GM12878 (cell line): ENCODE results near the gene CELSR1. TPM values are rescaled to one million over a fixed set of nuclear protein-coding genes. Genes with fewer than 3 reads are reported as not detected.

Experiments used
- ATAC-seq: fragments of 200-7000 bp; cut with Tn5 transposase; 3 replicates; pipeline ENCODE4 v1.9.1; 2020; ENCODE audit warnings: mild to moderate bottlenecking, moderate library complexity
- BruUV-seq: library from RNA; stranded (reverse); fragments of 400-500 nt; replicated peaks from 2 replicates; lab custom pipeline; 2021; lab: Mats Ljungman, UMichigan
- CTCF ChIA-PET: fragments of 300-600 bp; sonication (Branson Sonifier 250); formaldehyde crosslinking; extraction: SDS; loops from one replicate; lab custom pipeline; 2021; ENCODE audit warnings: inconsistent platforms; lab: Yijun Ruan, JAX
- POLR2A ChIA-PET: fragments of 350-600 bp; formaldehyde crosslinking; extraction: SDS; loops from one replicate; lab custom pipeline; 2021; ENCODE audit warnings: inconsistent platforms; lab: Charles Lee
- RAD21 ChIA-PET: fragments of 300-600 bp; sonication (Branson Sonifier 250); formaldehyde crosslinking; loops from one replicate; lab custom pipeline; 2023; ENCODE audit warnings: antibody characterized with exemption; ENCODE audit not compliant: unreplicated experiment; lab: Charles Lee
- SMC1A ChIA-PET: fragments of 300-600 bp; sonication (Branson Sonifier 250); formaldehyde crosslinking; loops from one replicate; lab custom pipeline; 2023; ENCODE audit not compliant: unreplicated experiment, uncharacterized antibody; lab: Charles Lee
- DNase-seq: peaks from one replicate; pipeline ENCODE4 v3.0.0-alpha.2; 2011; ENCODE audit warnings: low read depth, low spot score
- FAIRE-seq: peaks from 3 replicates; lab custom pipeline; 2011; peaks lifted over from hg19 to GRCh38; lab: Jason Lieb, UNC
- H2AFZ ChIP-seq: 2 replicates; pipeline ENCODE4 v1.6.0; 2011; ENCODE audit warnings: low read depth, low read length, control low read depth; ENCODE audit not compliant: control insufficient read depth
- H3K27ac ChIP-seq: 2 replicates; pipeline ENCODE4 v1.5.1; 2011; ENCODE audit warnings: control low read depth; ENCODE audit not compliant: control insufficient read depth, insufficient read depth
- H3K27me3 ChIP-seq, 2 experiments: replicated peaks in 1 of 2; 2 replicates each; pipeline versions ENCODE4 v1.6.0 to v1.6.1; 2011; ENCODE audit warnings: low read length in 1 of 2; ENCODE audit not compliant: control insufficient read depth in 2 of 2, insufficient read depth in 2 of 2
- H3K36me3 ChIP-seq, 2 experiments: 2 replicates each; pipeline ENCODE4 v1.5.1; 2011; ENCODE audit warnings: low read length in 1 of 2; ENCODE audit not compliant: control insufficient read depth in 2 of 2, insufficient read depth in 2 of 2
- H3K4me1 ChIP-seq: 2 replicates; pipeline ENCODE4 v1.6.1; 2011; ENCODE audit warnings: mild to moderate bottlenecking, low read length, moderate library complexity, mixed read lengths; ENCODE audit not compliant: control insufficient read depth, insufficient read depth
- H3K4me2 ChIP-seq: 2 replicates; pipeline ENCODE4 v1.6.0; 2011; ENCODE audit warnings: control low read depth; ENCODE audit not compliant: control insufficient read depth, insufficient read depth
- H3K4me3 ChIP-seq: fragments of 200-600 bp; sonication (generic); 2 replicates; pipeline ENCODE4 v1.5.1; 2016
- H3K79me2 ChIP-seq: 2 replicates; pipeline ENCODE4 v1.6.0; 2011; ENCODE audit warnings: low read length; ENCODE audit not compliant: control insufficient read depth, insufficient read depth
- H3K9ac ChIP-seq: 2 replicates; pipeline ENCODE4 v1.8.0; 2011; ENCODE audit warnings: low read length, control low read depth, mixed read lengths; ENCODE audit not compliant: control insufficient read depth, insufficient read depth
- H3K9me3 ChIP-seq: replicated peaks from 3 replicates; pipeline ENCODE4 v1.5.1; 2011; ENCODE audit warnings: mild to moderate bottlenecking, low read length; ENCODE audit not compliant: control insufficient read depth, insufficient read depth
- H4K20me1 ChIP-seq: 2 replicates; pipeline ENCODE4 v1.6.0; 2011; ENCODE audit not compliant: control insufficient read depth, insufficient read depth
- ATF2 ChIP-seq: IDR thresholded peaks from 2 replicates; pipeline ENCODE4 v1.6.1; 2012; ENCODE audit warnings: low read length, inconsistent platforms
- CHD1 ChIP-seq: IDR thresholded peaks from 2 replicates; pipeline ENCODE4 v1.6.1; 2012; ENCODE audit warnings: low read depth, low read length, improper control_type of control experiment
- EED ChIP-seq: sonication (generic); IDR thresholded peaks from 2 replicates; pipeline ENCODE4 v1.6.1; 2016; ENCODE audit warnings: antibody characterized with exemption, low read depth
- GABPA ChIP-seq: IDR thresholded peaks from 2 replicates; pipeline ENCODE4 v1.6.1; 2014; ENCODE audit warnings: antibody characterized with exemption, low read depth, mild to moderate bottlenecking, inconsistent platforms
- IRF3 ChIP-seq: fragments of 450-650 bp; IDR thresholded peaks from 2 replicates; pipeline ENCODE4 v1.6.1; 2014; ENCODE audit warnings: mild to moderate bottlenecking
- MYC ChIP-seq: IDR thresholded peaks from 2 replicates; pipeline ENCODE4 v1.6.1; 2011; ENCODE audit warnings: mild to moderate bottlenecking, low read length, moderate library complexity, inconsistent platforms; ENCODE audit not compliant: insufficient read depth, insufficient replicate concordance, insufficient read length, severe bottlenecking
- NFYA ChIP-seq: IDR thresholded peaks from 2 replicates; pipeline ENCODE4 v1.6.1; 2011; ENCODE audit warnings: low read depth, mild to moderate bottlenecking, low read length, improper control_type of control experiment, borderline replicate concordance
- PAX8 ChIP-seq: fragments of 450-650 bp; IDR thresholded peaks from 2 replicates; pipeline ENCODE4 v1.6.1; 2017; ENCODE audit warnings: mild to moderate bottlenecking, moderate library complexity
- PBX3 ChIP-seq: IDR thresholded peaks from 2 replicates; pipeline ENCODE4 v1.6.1; 2011; ENCODE audit warnings: mild to moderate bottlenecking, low read depth, low read length, moderate library complexity; ENCODE audit not compliant: insufficient replicate concordance
- RFX5 ChIP-seq: IDR thresholded peaks from 2 replicates; pipeline ENCODE4 v1.6.1; 2011; ENCODE audit warnings: low read depth, low read length, improper control_type of control experiment
- SMARCA5 ChIP-seq: fragments of 450-650 bp; IDR thresholded peaks from 2 replicates; pipeline ENCODE4 v1.6.1; 2017; ENCODE audit warnings: mild to moderate bottlenecking
- SMC3 ChIP-seq: IDR thresholded peaks from 2 replicates; pipeline ENCODE4 v1.6.1; 2011; ENCODE audit warnings: low read length, improper control_type of control experiment, borderline replicate concordance
- SUPT20H ChIP-seq: IDR thresholded peaks from 2 replicates; pipeline ENCODE4 v1.6.1; 2011; ENCODE audit warnings: low read depth, mild to moderate bottlenecking, low read length, moderate library complexity, borderline replicate concordance; ENCODE audit not compliant: control insufficient read depth
- TCF12 ChIP-seq: IDR thresholded peaks from 2 replicates; pipeline ENCODE4 v1.6.1; 2011; ENCODE audit warnings: low read depth, mild to moderate bottlenecking, low read length
- YY1 ChIP-seq: IDR thresholded peaks from 2 replicates; pipeline ENCODE4 v1.6.1; 2011; ENCODE audit warnings: low read depth, mild to moderate bottlenecking, low read length
- ZBTB11 ChIP-seq: fragments of 450-650 bp; formaldehyde crosslinking; IDR thresholded peaks from 2 replicates; pipeline ENCODE4 v1.5.0; 2022; ENCODE audit warnings: mild to moderate bottlenecking, missing genetic modification characterization
- ZNF207 ChIP-seq: fragments of 450-650 bp; IDR thresholded peaks from 2 replicates; pipeline ENCODE4 v1.6.1; 2014; ENCODE audit warnings: antibody characterized with exemption, mild to moderate bottlenecking, borderline replicate concordance
- ZSCAN29 ChIP-seq: fragments of 450-650 bp; IDR thresholded peaks from 2 replicates; pipeline ENCODE4 v1.6.1; 2017; ENCODE audit warnings: mild to moderate bottlenecking, moderate library complexity
- WGBS: methylation state at CpG from one replicate; pipeline ENCODE4 v1.1.6; 2016; ENCODE audit warnings: low lambda C conversion rate; ENCODE audit not compliant: insufficient replicate concordance, insufficient coverage; ENCODE audit errors: missing lambda C conversion rate; 5-methylcytosine and 5-hydroxymethylcytosine counted together
- in situ Hi-C: fragments of 300-500 bp; cut with MboI; formaldehyde crosslinking; loops from 9 replicates; pipeline ENCODE4 v1.14.3; 2018; ENCODE audit warnings: mixed read lengths
- intact Hi-C: fragments of 100-400 bp; cut with micrococcal nuclease; formaldehyde crosslinking; loops from one replicate; pipeline ENCODE4 v1.14.2; 2022; ENCODE audit not compliant: unreplicated experiment
- polyA plus RNA-seq, 11 experiments: library from polyadenylated mRNA; depleted of rRNA in 4 of 11; unstranded in 6 of 11; stranded (reverse) in 5 of 11; fragments of >200 nt; fragmentation: Nextera tagmentation in 4 of 11; fragmentation: Illumina TruSeq in 1 of 11; extraction: Ambion mirVana in 4 of 11; extraction: Trizol in 1 of 11; gene quantifications; 1 replicate in 1 of 11; 2 replicates in 10 of 11; pipeline versions ENCODE4 v1.2.1 to v1.2.3, GENCODE V29; 2011 to 2016; ENCODE audit warnings: inconsistent platforms in 2 of 11, missing spikeins in 2 of 11, low read depth in 1 of 11
- total RNA-seq, 4 experiments: library from RNA; depleted of rRNA in 3 of 4; stranded (reverse); fragments of >200 nt in 3 of 4; fragmentation: Illumina TruSeq in 1 of 4; extraction: Trizol in 1 of 4; gene quantifications; 2 replicates each; pipeline versions ENCODE4 v1.2.1 to v1.2.3, GENCODE V29; 2013 to 2021

Gene CELSR1
- total and polyA plus RNA-seq, 10 of the 15 experiments (the other 5 are each of a cell fraction or from before 2014, with no cell fraction given) = 0.05 to 1.7 (median 0.35) TPM; not detected in 2

- Histone ChIP-seq H3K27ac (no peak overlapping the region), H3K4me1 (no peaks in the 10 kb centered on the region), H3K36me3 (peaks cover 13 to 47% of the 10 kb centered on the region in 2 experiments), H3K9me3 (no peaks in the 10 kb centered on the region), H3K27me3 (no peaks in the 10 kb centered on the region), H3K79me2 (no peaks in the 10 kb centered on the region), H3K4me3 (no peak overlapping the region), H2AFZ (no peak overlapping the region), H3K9ac (no peak overlapping the region), H4K20me1 (no peaks in the 10 kb centered on the region), H3K4me2 (no peak overlapping the region)
- CTCF ChIA-PET = interaction anchor here (0.5 to 3.9 kb wide), 3 partner anchors 12 to 186 kb away, joined by 3 to 15 read pairs (median 6); no protein-coding TSS in a partner anchor
- no TSS peak for BruUV-seq
- in situ Hi-C loops = no loop called here
- ATAC-seq (peak; percentile 92), FAIRE-seq (peak; percentile 27), DNase-seq (no peak)
- 50% methylated on average over 21 of the region's 22 CpGs for WGBS
- SMC1A ChIA-PET = interaction anchor here (1.3 kb wide), 1 partner anchor 187 kb away, joined by 3 read pairs; no protein-coding TSS in a partner anchor
- RAD21 ChIA-PET = interaction anchor here (1.2 kb wide), 1 partner anchor 186 kb away, joined by 8 read pairs; no protein-coding TSS in a partner anchor
- intact Hi-C loops = loop anchor here (1.0 kb wide), 1 partner anchor 187 kb away; no protein-coding TSS in a partner anchor
- POLR2A ChIA-PET = no interaction called here
- TF ChIP-seq ZSCAN29 = no peak
- no peak for TF ChIP-seq ATF2
- no peak for TF ChIP-seq IRF3
- no peak for TF ChIP-seq CHD1
- TF ChIP-seq ZBTB11 = no peak
- no peak for TF ChIP-seq RFX5
- peak; percentile 75 for TF ChIP-seq SMC3
- TF ChIP-seq GABPA = no peak
- TF ChIP-seq PAX8 = no peak
- no peak for TF ChIP-seq TCF12
- TF ChIP-seq SMARCA5 = no peak
- no peak for TF ChIP-seq YY1
- TF ChIP-seq NFYA = no peak
- peak; percentile 21 for TF ChIP-seq PBX3
- TF ChIP-seq MYC = no peak
- TF ChIP-seq ZNF207 = no peak
- no peak for TF ChIP-seq SUPT20H
- no peak for TF ChIP-seq EED
Measured at GRCh38 chr22:46355369-46355995, 181.9 kb downstream of the CELSR1 start.
